BJ (cell line): ENCODE data around the gene DOK1. TPM values are rescaled to one million over a fixed set of nuclear protein-coding genes. Genes with fewer than 3 reads are reported as not detected.

Experiments used
- CTCF ChIA-PET: fragments of 350-600 bp; formaldehyde crosslinking; extraction: SDS; loops from one replicate; lab custom pipeline; 2021; ENCODE audit warnings: antibody characterized with exemption, inconsistent platforms; lab: Yijun Ruan, JAX
- POLR2A ChIA-PET: fragments of 300-600 bp; sonication (Branson Sonifier 250); formaldehyde crosslinking; extraction: SDS; loops from one replicate; lab custom pipeline; 2021; ENCODE audit warnings: antibody characterized with exemption; lab: Charles Lee
- DNase-seq: peaks from one replicate; pipeline ENCODE4 v3.0.0-alpha.2; 2011; ENCODE audit warnings: low read depth
- H3K27me3 ChIP-seq: 2 replicates; pipeline ENCODE4 v1.6.0; 2011; ENCODE audit warnings: low read length; ENCODE audit not compliant: control insufficient read depth, insufficient read depth
- H3K36me3 ChIP-seq: 2 replicates; pipeline ENCODE4 v1.5.1; 2011; ENCODE audit warnings: low read length; ENCODE audit not compliant: control insufficient read depth, insufficient read depth
- H3K4me3 ChIP-seq: 2 replicates; pipeline ENCODE4 v1.5.1; 2011; ENCODE audit warnings: low read depth, mild to moderate bottlenecking, control low read depth, low read length
- CTCF ChIP-seq: IDR thresholded peaks from 2 replicates; pipeline ENCODE4 v1.5.1; 2011; ENCODE audit warnings: low read depth, mild to moderate bottlenecking, control low read depth, inconsistent platforms, low read length, moderate library complexity; ENCODE audit not compliant: insufficient read depth
- polyA plus RNA-seq: library from polyadenylated mRNA; depleted of rRNA; stranded (reverse); fragments of >200 nt; gene quantifications from 2 replicates; pipeline ENCODE4 v1.2.3, GENCODE V29; 2011

The DOK1 gene
- polyA plus RNA-seq, 1 experiment, result 28.7 TPM

- no peak overlapping the region for H3K4me3 ChIP-seq
- peaks cover 6% of the 10 kb centered on the region; the same call in 1 of the 2 replicates for H3K27me3 ChIP-seq
- peak; percentile 73 for TF ChIP-seq CTCF
- no peaks in the 10 kb centered on the region for H3K36me3 ChIP-seq
- no peak for DNase-seq
- CTCF ChIA-PET, result interaction anchor here (0.7 to 10.9 kb wide), 27 partner anchors 10 to 338 kb away, joined by 3 to 149 read pairs (median 4); partner anchors contain the start of genes CCDC142, DQX1, MRPL53 and TTC31
- POLR2A ChIA-PET, result interaction anchor here (1.1 kb wide), 1 partner anchor 54 kb away, joined by 3 read pairs; no protein-coding TSS in a partner anchor
Observed at GRCh38 chr2:74587664-74588277, 33.3 kb downstream of the DOK1 start.

- no peak for TF ChIP-seq CTCF
- H3K36me3 ChIP-seq, result no peaks in the 10 kb centered on the region
- DNase-seq, result no peak
- CTCF ChIA-PET, result interaction anchor here (0.9 to 10.9 kb wide), 19 partner anchors 11 to 339 kb away, joined by 3 to 149 read pairs (median 6); partner anchors contain the start of genes AUP1, CCDC142, HTRA2 and PCGF1
- H3K4me3 ChIP-seq, result no peak overlapping the region
- POLR2A ChIA-PET, result interaction anchor here (1.1 kb wide), 1 partner anchor 55 kb away, joined by 3 read pairs; no protein-coding TSS in a partner anchor
- H3K27me3 ChIP-seq, result peaks cover 8% of the 10 kb centered on the region; the same call in 1 of the 2 replicates
Observed at GRCh38 chr2:74588664-74589063, 34.1 kb downstream of the DOK1 start.

GRCh38 chr2:74593826-74594772, 39.6 kb downstream of the DOK1 start:
- ChIA-PET CTCF (interaction anchor here (1.0 to 1.1 kb wide), 2 partner anchors 62 to 112 kb away, joined by 4 to 5 read pairs; partner anchors contain the start of genes CCDC142 and TTC31), POLR2A (no interaction called here)
- no peak for DNase-seq
- no peak overlapping the region for H3K4me3 ChIP-seq
- H3K27me3 ChIP-seq, result peaks cover 8% of the 10 kb centered on the region; the same call in 1 of the 2 replicates
- no peak for TF ChIP-seq CTCF
- H3K36me3 ChIP-seq, result no peaks in the 10 kb centered on the region

GRCh38 chr2:74596584-74596983, 42.1 kb downstream of the DOK1 start:
- no peak for TF ChIP-seq CTCF
- H3K27me3 ChIP-seq, result peaks cover 4% of the 10 kb centered on the region; the same call in 1 of the 2 replicates
- H3K36me3 ChIP-seq, result no peaks in the 10 kb centered on the region
- DNase-seq, result no peak
- ChIA-PET POLR2A (no interaction called here), CTCF (interaction anchor here (7.5 kb wide), 1 partner anchor 10 kb away, joined by 50 read pairs; no protein-coding TSS in a partner anchor)
- no peak overlapping the region for H3K4me3 ChIP-seq
